ENCODE data around the gene AP2S1.
A peak's percentile ranks its signal among the peaks of the same experiment; 100 is the strongest.
"Not testable (repeated sequence)": the region's sequence is repeated elsewhere in the genome, so short reads cannot be mapped to it uniquely, and the experiment has no call there.

AP2S1 gene

GRCh38 chr19:46866407-46867136 lies 15.9 kb upstream of the AP2S1 start:
- no peak for DNase-seq

- no peak for DNase-seq
These were observed 13.4 kb upstream of the AP2S1 start for GRCh38 chr19:46863818-46864629.

DNA sequence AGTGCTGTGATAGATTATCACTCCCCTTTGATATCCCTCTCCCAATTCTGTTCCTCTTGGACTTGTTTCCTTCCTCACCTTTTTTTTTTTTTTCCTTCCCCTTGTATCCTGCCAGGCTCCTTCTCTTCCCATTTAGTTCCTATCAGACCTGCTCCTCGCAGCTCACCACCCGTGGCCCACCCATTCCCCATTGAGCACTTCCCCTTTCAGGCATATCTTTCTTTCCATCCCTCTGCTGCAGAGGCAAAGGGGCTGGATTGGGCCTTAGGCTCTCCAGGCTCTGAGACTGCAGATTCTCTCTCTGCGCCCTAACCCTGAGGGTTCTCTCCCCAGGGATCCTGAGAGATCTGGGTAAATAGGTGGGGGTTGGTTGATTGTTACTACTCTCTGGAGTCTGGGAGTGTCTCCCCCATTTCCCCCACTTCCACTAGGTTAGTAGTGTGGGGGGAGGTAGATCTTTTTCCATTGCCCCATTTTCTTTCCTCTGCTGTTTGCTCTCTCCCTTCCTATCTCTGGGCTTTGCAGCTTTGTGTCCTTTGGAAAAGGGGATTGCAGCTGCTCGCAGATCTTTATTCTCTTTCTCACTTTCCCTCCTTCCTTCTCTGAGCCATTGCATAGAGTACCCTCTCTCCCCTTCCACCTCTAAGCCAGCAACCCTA lies 12.5 kb upstream of the AP2S1 start:
- DNase-seq = no peak

- DNase-seq = no peak
These were observed 11.8 kb upstream of the AP2S1 start for GRCh38 chr19:46862503-46862834.

- no peak for DNase-seq
These were observed 11.3 kb upstream of the AP2S1 start for GRCh38 chr19:46861691-46862502.

GRCh38 chr19:46860846-46861690 lies 10.4 kb upstream of the AP2S1 start, which contains the start of gene ARHGAP35:
Gene ARHGAP35 (plus strand): TSS chr19:46860997. CDS start chr19:46918676, 57,679 bp downstream.
- peak; percentile 88 for DNase-seq

- DNase-seq = peak; percentile 95
These were observed 9.6 kb upstream of the AP2S1 start for GRCh38 chr19:46860125-46860845.

DNA sequence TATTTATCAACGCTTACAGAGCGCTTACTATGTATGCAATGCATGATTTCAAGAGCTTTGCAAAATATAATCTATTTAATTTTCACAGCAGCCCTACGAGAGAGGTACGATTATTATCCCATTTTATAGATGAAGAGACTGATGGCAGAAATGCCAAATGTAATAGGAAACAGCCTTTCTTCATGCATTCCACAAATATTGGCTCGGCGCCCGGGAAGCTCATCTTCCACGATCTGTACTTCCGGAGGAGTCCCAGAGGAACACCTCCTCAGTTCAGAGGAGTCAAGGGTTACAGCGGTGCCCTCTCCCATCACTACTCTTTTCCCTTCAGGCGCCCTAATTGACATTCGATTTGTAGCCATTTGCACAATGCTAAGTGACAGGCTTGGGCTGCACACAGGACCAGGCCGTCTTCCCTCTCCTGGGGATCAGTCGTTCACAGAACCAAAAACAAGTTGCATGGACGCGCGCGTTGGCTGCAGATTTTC lies 9.0 kb upstream of the AP2S1 start:
- DNase-seq = no peak

GRCh38 chr19:46856062-46857022 lies 5.7 kb upstream of the AP2S1 start:
- peak; percentile 93 for DNase-seq

DNA sequence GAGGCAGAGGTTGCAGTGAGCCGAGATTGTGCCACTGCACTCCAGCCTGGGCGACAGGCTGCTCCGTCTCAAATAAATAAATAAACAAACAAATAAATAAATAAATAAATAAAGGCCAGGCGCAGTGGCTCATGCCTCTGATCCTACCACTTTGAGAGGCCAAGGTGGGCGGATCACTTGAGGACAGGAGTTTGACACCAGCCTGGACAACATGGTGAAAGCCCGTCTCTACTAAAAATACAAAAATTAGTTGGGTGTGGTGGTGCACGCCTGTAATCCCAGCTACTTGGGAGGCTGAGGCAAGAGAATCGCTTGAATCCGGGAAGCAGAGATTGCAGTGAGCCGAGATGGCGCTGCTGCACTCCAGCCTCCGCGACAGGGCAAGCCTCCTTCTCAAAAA lies 4.1 kb upstream of the AP2S1 start:
- not testable (repeated sequence) for DNase-seq

DNA sequence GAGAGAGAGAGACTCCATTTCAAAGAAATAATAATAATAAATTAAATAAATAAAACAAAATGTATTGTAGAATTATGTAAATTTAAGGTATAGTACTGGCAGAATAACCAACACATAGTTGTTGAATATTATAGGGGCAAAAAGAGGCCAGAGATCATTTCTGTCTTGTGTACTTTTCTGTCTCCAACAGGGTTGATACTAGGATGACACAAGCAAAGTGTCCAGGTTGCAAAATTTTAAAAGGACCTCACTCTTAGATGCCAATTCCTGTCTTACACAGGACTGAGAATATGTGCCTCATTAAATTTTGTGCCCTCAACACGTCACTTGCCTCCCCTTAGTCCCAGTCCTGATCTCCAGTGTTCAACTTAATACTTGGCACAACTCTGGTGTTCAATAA lies 2.2 kb upstream of the AP2S1 start:
- DNase-seq = no peak

DNA sequence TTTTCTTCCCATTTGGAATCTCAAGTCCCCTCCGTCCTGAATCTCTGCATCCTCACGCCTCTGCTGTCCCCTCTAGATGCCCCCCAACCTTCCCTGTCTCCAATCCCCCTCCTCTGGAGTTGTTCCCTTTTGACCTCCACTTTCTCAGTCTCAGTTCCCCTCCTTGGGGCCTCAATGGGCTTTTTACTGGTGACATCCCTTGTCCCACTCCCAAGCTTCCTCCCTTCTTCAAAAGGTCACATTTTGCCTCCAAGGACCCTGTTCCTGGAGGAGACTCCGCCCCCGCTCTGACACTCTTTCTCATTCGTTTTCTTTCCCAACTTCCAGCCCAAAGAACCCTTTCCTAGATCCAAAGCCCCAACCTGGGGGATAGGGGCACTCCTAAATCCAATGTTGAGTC lies 1.0 kb downstream of the AP2S1 start:
- no peak for DNase-seq

- DNase-seq = no peak
These were observed 2.3 kb downstream of the AP2S1 start for GRCh38 chr19:46848389-46848788.

- no peak for DNase-seq
These were observed 3.1 kb downstream of the AP2S1 start for GRCh38 chr19:46847528-46847927.

DNA sequence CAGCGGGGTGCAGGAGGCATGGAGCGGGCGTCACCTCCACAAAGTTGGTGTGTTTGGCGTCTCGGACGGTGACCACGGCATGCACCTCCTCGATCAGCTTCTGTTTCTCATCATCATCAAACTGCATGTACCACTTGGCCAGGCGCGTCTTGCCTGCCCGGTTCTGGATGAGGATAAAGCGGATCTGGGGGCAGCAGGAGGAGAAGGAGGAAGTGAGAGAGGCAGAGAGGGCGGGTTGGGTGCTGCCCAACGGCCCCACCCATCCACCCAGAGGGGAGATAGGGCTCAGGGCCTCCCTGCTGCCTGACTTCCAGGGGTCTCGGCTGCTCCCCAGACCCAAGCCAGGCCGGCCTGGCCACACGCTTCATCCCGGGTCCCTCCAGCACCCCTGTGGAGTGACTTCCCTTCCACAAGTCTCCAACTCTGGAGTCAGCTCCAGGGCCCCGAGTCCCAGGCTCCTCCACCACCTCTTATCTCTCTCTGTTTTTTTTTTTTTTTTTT lies 4.6 kb downstream of the AP2S1 start:
- DNase-seq = no peak

- no peak for DNase-seq
These were observed 6.6 kb downstream of the AP2S1 start for GRCh38 chr19:46844067-46844489.

- no peak for DNase-seq
These were observed 7.9 kb downstream of the AP2S1 start for GRCh38 chr19:46842791-46843190.

GRCh38 chr19:46841458-46842083 lies 9.1 kb downstream of the AP2S1 start:
- DNase-seq = no peak

DNA sequence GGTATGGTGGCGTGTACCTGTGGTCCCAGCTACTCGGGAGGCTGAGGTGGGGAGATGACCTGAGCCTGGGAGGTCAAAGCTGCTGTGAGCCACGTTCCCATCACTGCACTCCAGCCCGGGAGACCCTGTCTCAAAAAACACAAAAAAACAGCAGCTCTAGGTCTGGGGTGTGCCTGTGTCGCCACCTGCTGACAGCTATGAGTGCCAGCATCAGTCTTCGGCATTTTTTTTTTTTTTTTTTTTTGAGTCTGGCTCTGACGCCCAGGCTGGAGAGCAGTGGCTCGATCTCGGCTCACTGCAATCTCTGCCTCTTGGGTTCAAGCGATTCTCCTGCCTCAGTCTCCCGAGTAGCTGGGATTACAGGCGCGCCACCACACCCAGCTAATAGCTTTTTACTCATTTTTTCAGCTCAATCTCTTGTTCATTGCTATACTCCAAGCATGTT lies 10.1 kb downstream of the AP2S1 start:
- peak; percentile 66 for DNase-seq

Data from CD4-positive, alpha-beta T cell treated with Interleukin-10 for 1 hour (primary cell).